Fibroblast of peridontal ligament (primary cell): ENCODE measurements around the gene IL5RA.

Source experiments
- DNase-seq: peaks from one replicate; pipeline ENCODE4 v3.0.0-alpha.2; 2010; ENCODE audit errors: extremely low read depth

IL5RA gene

GRCh38 chr3:3107858-3108257 is 2.3 kb downstream of the IL5RA start:
- DNase-seq = no peak

DNA sequence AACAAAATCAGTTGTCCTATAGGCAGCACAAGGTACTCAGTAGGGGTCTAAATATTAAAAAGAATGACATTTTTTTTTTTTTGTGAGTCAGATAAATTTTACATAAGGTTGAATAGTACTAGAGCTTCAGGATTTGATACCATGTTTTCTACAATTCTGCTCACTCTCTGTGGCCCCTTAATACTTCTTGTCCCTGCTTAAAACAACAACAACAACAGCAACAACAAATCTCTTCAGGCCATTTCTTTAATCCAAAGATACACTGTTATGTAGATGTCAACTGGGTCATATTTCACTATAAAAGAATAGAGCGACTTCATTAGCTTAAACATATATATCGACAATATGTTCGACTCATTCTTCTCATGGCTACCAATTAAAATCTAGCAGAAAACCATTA is 3.0 kb downstream of the IL5RA start:
- no peak for DNase-seq

DNA sequence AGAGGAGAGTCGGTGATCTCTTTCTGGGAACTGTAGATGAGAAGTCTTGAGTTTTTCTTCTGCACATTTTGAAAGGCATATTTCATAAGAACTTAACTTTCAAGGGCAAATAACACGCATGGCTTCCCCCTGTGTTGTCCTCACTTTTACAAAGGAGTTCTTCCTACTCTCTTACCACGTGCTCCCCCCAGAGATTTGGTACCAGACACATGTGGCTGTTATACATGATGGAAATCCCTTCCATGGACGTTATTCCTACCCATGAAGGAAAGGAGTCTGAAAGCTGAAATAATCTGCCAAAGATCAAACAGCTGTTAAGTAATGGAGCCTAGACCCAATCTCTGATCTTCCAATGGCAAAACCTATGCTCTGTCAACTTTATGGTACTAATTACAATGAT is 4.4 kb downstream of the IL5RA start:
- DNase-seq = no peak

- no peak for DNase-seq
Observed at GRCh38 chr3:3105246-3105645, 4.9 kb downstream of the IL5RA start.

GRCh38 chr3:3102751-3103150 is 7.4 kb downstream of the IL5RA start:
- DNase-seq = no peak

DNA sequence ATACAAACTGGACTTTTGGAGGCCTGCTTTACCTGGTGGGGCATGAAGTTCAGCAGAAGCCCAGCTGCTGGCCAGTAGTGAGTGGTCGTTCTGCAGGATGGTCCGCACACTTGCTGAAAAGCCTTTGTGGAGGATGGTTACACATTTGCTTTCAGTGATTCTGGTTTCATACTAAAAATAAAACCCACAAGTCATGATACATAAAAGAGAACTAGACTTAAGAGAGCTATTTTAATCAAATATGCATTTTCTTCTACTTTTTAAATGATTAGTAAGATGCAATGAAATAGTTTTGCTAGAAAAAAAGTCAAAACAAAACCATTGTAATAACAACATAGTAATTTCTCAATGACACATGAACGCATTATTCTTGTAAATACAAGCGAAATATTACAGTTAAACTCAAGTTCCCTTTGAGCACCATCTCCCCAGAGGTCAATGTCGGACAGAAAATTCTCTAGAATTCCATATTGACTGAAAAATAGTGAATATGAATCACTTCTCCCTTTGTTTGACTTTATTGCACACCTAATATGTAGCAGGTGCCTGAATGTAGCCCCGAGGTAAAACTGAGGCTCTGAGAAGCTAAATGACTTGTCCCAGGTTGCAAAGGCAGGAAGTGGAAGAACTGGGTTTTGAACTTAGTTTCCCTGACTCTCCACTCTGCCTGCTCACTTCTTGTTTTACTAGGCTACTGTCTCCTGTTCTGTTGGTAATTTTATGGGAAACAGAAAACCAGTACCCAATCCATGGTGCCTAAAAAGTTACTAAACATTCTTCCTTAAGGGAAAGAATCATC is 8.3 kb downstream of the IL5RA start:
- no peak for DNase-seq

GRCh38 chr3:3097958-3098357 is 12.2 kb downstream of the IL5RA start:
- no peak for DNase-seq

- no peak for DNase-seq
Observed at GRCh38 chr3:3089017-3089416, 21.2 kb downstream of the IL5RA start.

DNA sequence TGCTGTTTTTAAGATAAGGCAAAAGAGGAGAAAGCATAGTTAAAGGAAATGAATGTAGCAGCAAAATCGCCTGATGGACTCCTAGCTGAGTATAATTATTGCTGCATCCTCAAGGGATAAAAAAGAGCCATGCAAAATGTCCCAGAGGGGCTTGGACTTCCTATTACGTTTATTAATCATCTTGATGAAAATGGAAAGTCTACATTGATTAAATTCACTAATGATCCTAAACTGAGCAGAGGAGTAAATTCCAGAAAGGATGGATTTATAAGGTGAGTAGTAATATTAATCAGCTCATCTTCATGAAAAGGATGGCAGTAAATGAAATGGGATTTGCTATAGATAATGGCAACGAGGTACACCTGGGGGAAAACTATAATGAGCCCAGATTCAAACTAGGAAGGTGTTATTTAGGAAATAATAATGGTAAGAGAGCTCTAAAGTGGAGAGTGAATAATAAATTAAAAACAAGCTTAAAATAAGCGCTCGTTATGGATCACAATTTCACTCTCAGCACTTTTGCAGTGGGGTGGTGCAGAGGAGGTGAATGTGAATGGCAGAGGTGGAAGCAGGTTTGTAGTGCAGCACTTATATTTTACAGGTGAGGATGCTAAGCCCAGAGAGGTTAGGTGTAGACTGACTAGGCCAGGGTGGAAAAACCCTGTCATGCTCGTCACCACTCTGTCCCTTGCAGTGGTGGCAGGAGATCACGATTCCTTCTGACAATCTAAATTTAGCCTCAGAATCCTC is 22.3 kb downstream of the IL5RA start:
- DNase-seq = no peak

DNA sequence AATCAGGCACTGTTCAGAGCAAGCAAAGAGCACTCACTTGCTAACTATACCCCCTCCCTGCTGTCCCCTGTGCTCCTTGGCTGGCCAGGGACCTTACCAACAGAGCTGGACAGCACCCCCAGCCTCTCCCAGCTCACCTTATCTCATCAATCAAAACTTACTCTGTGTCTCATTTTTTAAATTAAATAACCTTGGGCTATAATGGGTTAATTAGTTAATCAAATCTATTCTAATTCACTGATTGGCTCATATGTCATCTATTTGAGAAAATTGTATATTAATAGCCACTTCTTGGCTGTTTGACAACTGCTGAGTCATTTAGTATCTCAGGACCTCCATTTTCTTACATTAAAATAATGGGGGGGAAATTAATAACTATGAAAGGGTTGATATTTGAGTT is 22.9 kb downstream of the IL5RA start:
- DNase-seq = no peak

DNA sequence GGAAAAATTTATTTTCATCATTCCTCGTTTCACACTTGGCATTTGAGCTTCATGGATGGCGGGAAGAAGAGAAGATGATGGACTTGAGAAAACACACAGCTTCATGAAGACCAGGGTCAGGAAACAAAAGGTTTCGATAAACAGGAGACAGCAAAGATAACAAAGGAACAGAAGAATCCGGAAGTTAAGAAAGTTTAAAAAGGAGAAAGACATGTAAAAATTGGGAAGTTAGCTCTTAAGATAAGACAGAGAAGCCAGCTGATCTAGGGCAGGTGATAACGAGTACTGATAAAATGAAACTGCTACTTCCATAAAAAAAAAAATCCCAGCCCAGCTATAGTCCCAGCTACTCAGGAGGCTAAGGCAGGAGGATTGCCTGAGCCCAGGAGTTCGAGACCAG is 23.9 kb downstream of the IL5RA start:
- no peak for DNase-seq

- DNase-seq = no peak
Observed at GRCh38 chr3:3085782-3086181, 24.4 kb downstream of the IL5RA start.

DNA sequence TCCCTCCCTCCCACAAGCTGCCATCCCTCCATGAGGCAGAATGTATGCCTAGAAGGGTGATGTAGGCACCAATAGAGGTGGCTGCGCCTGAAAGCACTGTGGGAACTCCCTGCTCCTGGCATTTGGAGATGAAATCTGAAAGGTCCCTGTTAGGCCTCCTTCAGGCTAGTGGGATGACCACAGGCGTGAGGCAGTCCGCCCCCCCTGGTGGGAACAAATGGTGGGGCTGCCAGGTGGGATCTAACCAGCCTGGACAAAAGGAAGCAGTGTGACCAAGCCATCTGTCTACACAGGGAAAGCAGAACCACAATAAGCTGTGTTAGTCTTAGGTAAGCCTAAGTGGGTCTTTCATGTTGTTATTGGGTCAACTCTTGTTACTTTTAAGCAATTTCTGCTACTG is 25.3 kb downstream of the IL5RA start:
- no peak for DNase-seq

DNA sequence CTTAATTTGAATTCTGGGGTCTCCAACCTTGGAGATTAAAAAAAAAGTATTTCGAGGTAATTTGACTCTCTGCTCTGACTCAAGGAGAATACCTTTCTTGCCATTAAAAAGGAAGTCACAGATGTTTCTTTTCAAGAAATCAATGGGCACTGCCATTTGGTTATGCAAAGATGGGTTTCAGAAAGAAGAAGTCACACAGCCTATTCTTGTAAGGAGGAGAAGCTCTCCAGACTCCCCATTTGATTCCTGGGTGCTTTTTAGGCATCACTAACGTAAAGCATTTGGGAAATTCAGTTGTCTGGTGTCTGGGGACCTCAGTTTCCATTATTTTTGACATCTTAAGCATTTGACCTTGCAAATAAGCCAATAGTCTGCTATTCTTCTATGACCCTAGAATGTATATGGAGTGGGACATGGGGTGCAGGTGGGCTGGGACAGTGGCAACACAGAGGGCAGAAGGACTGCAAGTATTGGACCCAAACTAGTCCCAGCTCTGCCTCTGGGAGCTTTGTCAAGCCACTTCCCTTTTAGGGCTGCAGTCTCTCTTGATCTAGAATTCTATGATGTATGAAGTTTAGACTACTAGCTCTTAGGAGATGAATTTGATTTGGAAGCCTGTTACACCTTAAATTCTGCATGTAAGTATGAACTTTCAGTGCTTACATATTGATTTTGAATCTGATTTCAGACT is 27.8 kb downstream of the IL5RA start:
- DNase-seq = no peak

GRCh38 chr3:3081381-3082233 is 28.6 kb downstream of the IL5RA start:
- DNase-seq = no peak

- no peak for DNase-seq
Observed at GRCh38 chr3:3080309-3080708, 29.9 kb downstream of the IL5RA start.

DNA sequence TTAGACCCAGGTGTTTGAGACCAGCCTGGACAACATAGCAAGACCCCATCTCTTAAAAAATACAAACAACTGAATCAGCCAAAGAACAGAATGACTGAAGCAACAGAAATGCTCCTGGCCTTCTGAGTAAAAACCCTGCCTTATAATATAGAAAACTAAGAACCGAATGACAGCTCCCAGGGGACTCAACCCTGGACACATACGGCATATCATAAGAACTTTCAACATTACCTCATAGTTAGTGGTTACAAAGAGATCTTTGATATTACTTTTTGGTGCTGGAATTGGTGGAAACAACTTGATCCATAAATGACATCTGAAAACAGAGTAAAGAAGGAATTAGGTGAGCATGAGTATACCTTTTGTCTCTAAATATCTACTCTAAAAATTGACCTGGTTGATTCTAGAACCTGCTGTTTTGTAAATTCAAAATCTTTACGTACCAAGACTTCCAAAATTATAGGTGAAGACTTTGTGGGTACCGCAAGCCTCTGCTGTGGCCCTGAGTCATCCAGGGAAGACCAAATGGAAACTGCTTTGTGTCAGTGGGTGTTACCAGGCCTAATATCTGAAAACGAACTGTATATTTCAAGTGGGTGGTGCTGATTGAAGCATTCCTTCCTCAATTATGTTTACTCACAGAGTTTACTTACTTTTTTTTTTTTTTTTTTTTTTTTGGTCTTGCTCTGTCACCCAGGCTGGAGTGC is 35.5 kb downstream of the IL5RA start:
- DNase-seq = no peak

DNA sequence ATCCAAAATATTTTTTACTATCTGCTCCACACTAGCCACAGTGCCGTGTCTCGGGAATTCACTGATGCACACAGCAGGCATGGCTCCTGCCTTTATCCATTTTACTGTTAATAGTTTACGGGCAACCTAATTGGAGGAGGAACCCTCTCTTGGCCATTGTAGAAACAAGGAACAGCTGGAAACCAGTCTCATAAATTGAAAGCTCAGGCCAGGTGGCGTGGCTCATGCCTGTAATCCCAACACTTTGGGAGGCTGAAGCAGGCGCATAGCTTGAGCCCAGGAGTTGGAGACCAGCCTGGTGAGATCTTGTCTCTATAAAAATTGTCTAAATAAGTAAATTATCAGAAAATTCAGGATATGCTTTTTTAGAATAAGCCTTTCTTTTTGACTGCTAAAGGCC is 39.0 kb downstream of the IL5RA start:
- DNase-seq = no peak

DNA sequence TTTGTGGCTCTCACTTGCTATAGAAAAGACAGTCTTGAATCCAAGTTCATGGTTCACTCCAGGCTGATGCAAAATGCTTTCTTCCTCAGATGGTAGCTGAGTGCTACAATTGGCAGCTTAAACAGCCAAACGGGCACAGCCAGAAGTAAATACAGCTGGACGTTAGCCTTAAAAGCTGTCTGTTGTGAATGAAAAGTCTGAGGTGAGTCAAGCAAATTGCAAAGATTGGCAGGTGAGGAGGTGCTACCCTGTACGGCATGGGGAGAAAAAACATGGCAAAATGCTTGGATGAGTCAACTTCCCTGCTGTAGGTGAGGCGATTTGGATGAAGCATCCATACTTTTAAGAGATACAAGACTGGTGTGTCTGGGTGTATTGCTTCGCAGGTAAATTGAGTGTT is 40.5 kb downstream of the IL5RA start:
- no peak for DNase-seq

- DNase-seq = no peak
Observed at GRCh38 chr3:3068358-3068881, 41.8 kb downstream of the IL5RA start.

DNA sequence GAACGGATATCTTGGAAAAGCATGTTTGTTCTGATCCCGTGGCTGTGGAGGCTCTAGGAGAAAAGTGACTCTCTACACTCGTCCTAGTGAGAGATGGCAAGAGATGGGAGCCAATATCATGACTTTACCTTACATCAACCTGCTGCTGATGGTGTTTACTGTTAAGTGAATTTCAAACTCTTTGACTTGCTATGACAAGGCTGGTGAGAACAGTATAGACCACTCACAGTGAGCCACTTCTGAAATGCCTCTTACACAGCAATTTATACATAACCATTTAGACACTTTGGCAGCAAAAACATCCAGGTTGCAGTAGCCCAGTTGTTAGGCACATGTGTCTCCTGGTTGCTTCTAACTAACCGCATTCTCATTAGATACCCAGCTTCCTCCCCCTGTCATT is 43.3 kb downstream of the IL5RA start:
- DNase-seq = no peak
